Esophagus mucosa (tissue), 1 donor: Measurements from ENCODE around the gene CAPN13. TPM values are rescaled to one million over a fixed set of nuclear protein-coding genes. Genes with fewer than 3 reads are reported as not detected.

Experiments used
- ATAC-seq: fragments of 200-7000 bp; cut with Tn5 transposase; one replicate; pipeline ENCODE4 v1.9.1; 2020
- total RNA-seq: library from RNA; stranded (reverse); gene quantifications from one replicate; pipeline ENCODE4 v1.2.4, GENCODE V29; 2023
- donor health status: DM: yes; HTN: yes; CAD: no.

The CAPN13 gene
- total RNA-seq, 1 donor from 2014 or later, result 1.4 TPM

DNA sequence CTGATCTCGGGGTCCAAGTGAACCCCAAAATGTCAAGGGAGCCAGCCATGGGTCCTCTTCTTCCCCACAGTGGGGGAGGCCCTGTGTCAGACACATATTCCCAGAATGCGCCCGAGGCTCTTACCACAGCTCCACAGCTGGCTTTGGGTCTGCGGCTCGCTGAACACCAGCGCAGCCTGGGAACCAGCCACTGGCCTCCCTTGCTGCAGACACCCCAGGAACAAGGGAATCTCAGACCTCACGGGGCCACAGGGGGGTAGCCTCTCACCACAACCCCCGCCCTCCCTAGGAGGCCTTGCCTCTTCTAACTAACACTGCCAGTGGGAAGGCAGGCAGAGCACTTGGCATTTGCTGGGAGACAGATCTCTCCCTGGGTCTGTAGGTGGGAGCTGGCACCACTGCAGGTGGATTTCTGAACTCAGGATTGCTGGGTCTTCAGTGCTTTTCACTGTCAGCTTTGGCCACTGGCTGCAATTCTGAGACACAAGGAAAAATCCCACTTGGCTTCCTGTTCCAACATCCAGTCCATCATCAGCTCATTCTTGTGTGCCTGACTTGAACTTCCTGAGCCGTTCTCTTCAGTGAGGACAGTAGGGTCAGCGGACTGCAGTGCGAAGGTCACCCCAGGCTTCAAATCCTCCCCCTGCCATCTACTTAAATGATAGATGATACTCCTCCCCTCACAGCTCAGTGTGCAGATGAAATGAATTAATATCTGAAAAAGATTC, 128.7 kb downstream of the CAPN13 start:
- ATAC-seq, result no peak

DNA sequence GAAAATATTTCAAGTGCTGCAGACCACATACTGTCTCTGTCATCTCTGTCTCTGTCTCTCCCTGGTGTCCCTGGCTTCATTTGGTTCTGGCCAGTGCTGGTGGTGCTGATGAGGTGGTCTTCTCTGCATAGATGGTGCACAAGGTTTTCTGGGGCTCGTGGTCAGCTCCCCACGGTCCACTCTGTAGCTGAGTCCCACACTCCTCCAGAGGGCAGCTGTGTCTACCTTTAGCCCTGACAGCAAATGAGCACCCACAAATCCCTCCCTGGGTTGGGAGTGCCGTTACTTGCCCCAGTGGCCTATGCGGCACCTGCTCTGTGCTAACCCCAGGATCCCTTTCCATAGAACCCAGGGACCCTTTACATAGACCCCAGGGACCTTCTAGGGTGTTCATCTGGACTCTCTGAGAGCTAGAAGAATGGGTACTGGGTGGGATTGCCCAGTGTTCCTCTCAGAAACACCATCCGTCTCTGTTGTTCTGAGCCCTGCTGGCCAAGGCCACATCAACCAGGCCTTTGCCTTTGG, 129.3 kb downstream of the CAPN13 start:
- no peak for ATAC-seq

DNA sequence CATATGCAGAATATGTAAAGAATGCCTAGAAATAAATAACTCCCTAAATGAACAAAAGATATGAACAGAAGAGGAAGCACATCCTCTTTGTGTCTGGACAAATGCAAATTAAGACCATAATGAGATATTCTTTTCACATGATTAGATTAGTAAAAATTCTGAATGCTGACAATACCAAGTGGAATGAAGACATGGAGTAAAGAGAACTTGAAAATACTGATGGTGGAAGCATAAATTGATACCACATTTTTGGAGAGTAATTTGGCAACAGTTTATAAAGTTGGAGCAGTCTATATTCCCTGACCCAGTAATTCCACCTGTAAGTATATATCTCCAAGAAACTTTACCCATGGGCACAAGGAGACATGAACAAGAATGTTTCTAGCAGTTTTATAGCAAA, 130.0 kb downstream of the CAPN13 start:
- no peak for ATAC-seq

DNA sequence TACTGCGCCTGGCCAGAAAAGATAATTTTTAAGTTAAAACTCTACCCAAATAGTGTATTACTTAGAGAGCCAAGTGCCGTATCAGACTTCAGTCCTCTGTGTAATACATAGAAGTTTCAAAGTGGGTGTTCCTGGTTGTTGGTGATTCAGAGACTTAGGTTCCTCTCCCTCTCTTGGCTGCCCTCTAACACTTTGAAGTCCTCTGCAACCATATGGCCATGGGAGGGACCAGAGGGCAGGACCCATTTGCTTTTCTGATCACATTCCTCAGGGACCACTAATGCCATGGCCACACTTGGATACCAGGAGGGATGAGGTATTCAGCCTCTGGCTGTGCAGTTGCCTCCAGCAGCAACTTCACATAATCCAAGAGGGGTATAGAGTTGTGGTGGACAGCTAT, 131.5 kb downstream of the CAPN13 start:
- no peak for ATAC-seq

DNA sequence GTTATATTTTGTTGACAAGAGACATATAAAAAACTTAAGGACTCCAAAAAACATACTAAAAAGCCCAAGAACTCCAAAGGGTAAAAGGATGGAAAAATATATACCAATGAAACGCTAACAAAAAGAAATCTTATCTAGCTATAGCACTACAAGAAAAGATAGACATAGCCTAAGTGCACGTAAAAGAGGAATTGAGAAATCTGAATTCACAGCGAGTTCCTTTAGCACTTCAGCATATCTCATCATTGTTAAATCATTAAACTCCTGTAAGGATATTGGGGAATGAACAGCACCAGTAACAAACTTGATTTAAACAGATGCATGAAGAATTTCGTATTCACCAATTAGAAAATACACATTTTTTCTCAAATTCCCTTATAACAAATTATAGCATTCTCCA, 134.1 kb downstream of the CAPN13 start:
- no peak for ATAC-seq
